Naive thymus-derived CD4-positive, alpha-beta T cell (primary cell): ENCODE results near the gene LMO2. TPM values are rescaled to one million over a fixed set of nuclear protein-coding genes. Genes with fewer than 3 reads are reported as not detected.

Source experiments
- ATAC-seq: fragments of 150-1000 bp; cut with Tn5 transposase; 2 replicates; pipeline ENCODE4 v1.10.0; 2021; ENCODE audit warnings: mild to moderate bottlenecking, moderate library complexity
- CTCF ChIA-PET: fragments of 350-600 bp; sonication (Branson Sonifier 250); formaldehyde crosslinking; loops from one replicate; lab custom pipeline; 2021; ENCODE audit warnings: antibody characterized with exemption; lab: Charles Lee
- POLR2A ChIA-PET: fragments of 350-600 bp; sonication (Branson Sonifier 250); formaldehyde crosslinking; loops from one replicate; lab custom pipeline; 2021; ENCODE audit warnings: antibody characterized with exemption, inconsistent platforms; lab: Charles Lee
- DNase-seq, 9 donors: peaks; one replicate each; pipeline versions ENCODE4 v3.0.0 to v3.0.0-alpha.2; 2020 to 2022; ENCODE audit warnings: mixed read lengths in 1 of 9
- H3K27ac ChIP-seq: one replicate; pipeline ENCODE4 v1.7.0; 2013; ENCODE audit warnings: mild to moderate bottlenecking, low read depth, low read length, moderate library complexity
- H3K27me3 ChIP-seq, 2 donors: one replicate each; pipeline ENCODE4 v1.7.0; 2013; ENCODE audit warnings: low read length in 2 of 2, mild to moderate bottlenecking in 2 of 2, moderate library complexity in 2 of 2; ENCODE audit not compliant: control insufficient read depth in 2 of 2, insufficient read depth in 2 of 2
- H3K36me3 ChIP-seq, 3 experiments: 1 replicate in 2 of 3; 2 replicates in 1 of 3; pipeline ENCODE4 v1.7.0; 2013; ENCODE audit warnings: low read length in 3 of 3, mild to moderate bottlenecking in 3 of 3, moderate library complexity in 1 of 3; ENCODE audit not compliant: insufficient read depth in 3 of 3, control insufficient read depth in 2 of 3
- H3K4me1 ChIP-seq, 2 donors: one replicate each; pipeline ENCODE4 v1.7.0; 2013; ENCODE audit warnings: low read length in 2 of 2, mild to moderate bottlenecking in 2 of 2, moderate library complexity in 1 of 2; ENCODE audit not compliant: control insufficient read depth in 2 of 2, insufficient read depth in 2 of 2
- H3K4me3 ChIP-seq: 2 replicates; pipeline ENCODE4 v1.7.0; 2013; ENCODE audit warnings: mild to moderate bottlenecking, low read length
- H3K9me3 ChIP-seq, 3 experiments: 1 replicate in 2 of 3; 2 replicates in 1 of 3; pipeline ENCODE4 v1.7.0; 2013; ENCODE audit warnings: low read length in 3 of 3; ENCODE audit not compliant: control insufficient read depth in 2 of 3
- H3K27ac Mint-ChIP-seq, 9 donors: one replicate each; pipeline ENCODE4 v1.8.0; 2020 to 2022; ENCODE audit warnings: mixed read lengths in 9 of 9, mild to moderate bottlenecking in 8 of 9, moderate library complexity in 5 of 9, inconsistent platforms in 2 of 9
- H3K27me3 Mint-ChIP-seq, 5 donors: one replicate each; pipeline ENCODE4 v1.8.0; 2021 to 2022; ENCODE audit warnings: mixed read lengths in 5 of 5, mild to moderate bottlenecking in 1 of 5
- H3K36me3 Mint-ChIP-seq, 5 donors: one replicate each; pipeline ENCODE4 v1.8.0; 2020 to 2022; ENCODE audit warnings: mixed read lengths in 5 of 5, mild to moderate bottlenecking in 3 of 5, inconsistent platforms in 1 of 5
- H3K4me1 Mint-ChIP-seq, 7 donors: one replicate each; pipeline ENCODE4 v1.8.0; 2020 to 2022; ENCODE audit warnings: mixed read lengths in 7 of 7, mild to moderate bottlenecking in 3 of 7, inconsistent platforms in 1 of 7
- H3K4me3 Mint-ChIP-seq, 10 donors: one replicate each; pipeline ENCODE4 v1.8.0; 2020 to 2022; ENCODE audit warnings: mild to moderate bottlenecking in 10 of 10, mixed read lengths in 10 of 10, moderate library complexity in 6 of 10, inconsistent platforms in 2 of 10
- H3K9me3 Mint-ChIP-seq, 11 donors: one replicate each; pipeline ENCODE4 v1.8.0; 2020 to 2022; ENCODE audit warnings: mixed read lengths in 11 of 11, mild to moderate bottlenecking in 4 of 11, inconsistent platforms in 1 of 11, moderate library complexity in 1 of 11
- intact Hi-C, 2 donors: fragments of 100-400 bp; cut with micrococcal nuclease; formaldehyde crosslinking; loops; one replicate each; pipeline ENCODE4 v1.15.1; 2023
- polyA plus RNA-seq, 2 donors: library from polyadenylated mRNA; unstranded; fragments of 300-500 nt; fragmentation: Illumina TruSeq; gene quantifications; one replicate each; pipeline ENCODE4 v1.2.3, GENCODE V29; 2021
- total RNA-seq, 6 experiments: library from RNA in 5 of 6; stranded (reverse) in 5 of 6; gene quantifications; 1 replicate in 5 of 6; 2 replicates in 1 of 6; pipeline ENCODE4 v1.2.3 and lab custom pipeline; 2021 to 2026

LMO2 gene
- total and polyA plus RNA-seq, 7 experiments from 2014 or later = 0.26 to 40.4 (median 0.95) TPM; not detected in 2

DNA sequence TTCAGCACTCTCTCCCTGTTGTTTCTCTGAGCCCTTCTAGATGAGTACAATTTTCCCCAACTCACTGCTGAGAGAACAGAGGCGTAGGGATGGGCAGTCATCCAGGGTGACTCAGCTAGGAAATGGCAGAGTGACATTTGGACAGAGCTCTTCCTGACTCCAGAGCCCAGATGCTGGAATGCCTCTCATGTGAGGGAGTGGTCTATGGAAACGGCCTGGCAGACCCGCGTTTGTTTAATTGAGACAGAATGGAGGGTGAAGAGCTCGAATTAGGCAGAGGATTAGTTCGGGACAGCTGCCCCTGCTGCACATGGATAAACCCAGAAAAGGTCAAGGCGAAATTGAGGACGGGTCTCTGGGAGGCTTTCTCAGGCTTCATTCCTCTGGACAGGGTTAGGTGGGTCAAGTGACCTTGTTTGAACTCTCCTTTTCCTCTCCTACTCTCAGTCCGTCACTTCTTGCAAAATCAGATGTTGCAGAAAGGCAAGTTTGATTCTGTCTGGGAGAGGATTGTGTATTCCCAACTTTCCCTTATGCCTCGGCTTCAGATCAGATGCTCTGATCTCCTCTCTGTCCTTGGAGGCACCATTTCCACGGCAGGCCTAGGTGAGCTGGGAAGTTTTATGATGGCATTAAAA is 7.6 kb upstream of the LMO2 start:
- CTCF ChIA-PET = interaction anchor here (0.7 kb wide), 1 partner anchor 733 kb away, joined by 5 read pairs; no protein-coding TSS in a partner anchor
- Mint-ChIP-seq H3K4me1 (peaks cover 6 to 19% (median 14%) of the 10 kb centered on the region in 7 donors), H3K4me3 (no peak overlapping the region), H3K9me3 (peaks cover 0 to 2% (median 0%) of the 10 kb centered on the region in 11 donors), H3K36me3 (peaks cover 0 to 6% (median 0%) of the 10 kb centered on the region in 5 donors), H3K27ac (no peak overlapping the region), H3K27me3 (peaks cover 24 to 64% (median 51%) of the 10 kb centered on the region in 5 donors)
- POLR2A ChIA-PET = no interaction called here
- no peaks in the 10 kb centered on the region for H3K36me3 ChIP-seq
- H3K9me3 ChIP-seq = no peaks in the 10 kb centered on the region
- ATAC-seq (no peak), DNase-seq (no peak)
- intact Hi-C loops = no loop called here
- no peak overlapping the region for H3K4me3 ChIP-seq
- H3K27ac ChIP-seq = no peak overlapping the region
- peaks cover 0 to 4% of the 10 kb centered on the region in 2 donors for H3K27me3 ChIP-seq
- H3K4me1 ChIP-seq = peaks cover 2 to 5% of the 10 kb centered on the region in 2 donors

DNA sequence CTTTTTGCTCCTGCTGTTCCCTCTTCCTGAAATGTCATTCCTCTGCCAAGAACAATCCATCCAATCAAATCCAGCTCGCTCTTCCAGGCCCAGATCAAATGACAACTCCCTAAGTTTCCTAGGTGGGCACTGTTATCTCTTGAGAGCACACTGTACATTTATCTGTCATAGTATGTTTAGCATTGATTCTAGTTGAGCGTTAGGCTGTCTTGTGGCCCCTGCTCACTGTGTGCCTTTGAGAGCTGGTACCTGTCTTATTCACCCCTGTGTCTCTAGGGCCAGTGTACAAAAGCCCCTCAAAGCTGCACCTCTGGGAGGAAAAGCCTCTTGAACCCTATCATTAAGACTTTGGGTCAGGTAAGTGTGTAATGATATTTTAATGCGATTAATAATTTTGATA is 7.1 kb upstream of the LMO2 start:
- Histone ChIP-seq H3K36me3 (no peaks in the 10 kb centered on the region), H3K4me3 (no peak overlapping the region), H3K4me1 (peaks cover 8 to 10% of the 10 kb centered on the region in 2 donors), H3K9me3 (no peaks in the 10 kb centered on the region), H3K27me3 (peaks cover 0 to 4% of the 10 kb centered on the region in 2 donors), H3K27ac (no peak overlapping the region)
- no peak overlapping the region for H3K4me3 Mint-ChIP-seq
- ATAC-seq = no peak
- ChIA-PET POLR2A (no interaction called here), CTCF (no interaction called here)
- peaks cover 0 to 6% (median 0%) of the 10 kb centered on the region in 5 donors for H3K36me3 Mint-ChIP-seq
- no peak overlapping the region for H3K27ac Mint-ChIP-seq
- peaks cover 11 to 25% (median 20%) of the 10 kb centered on the region in 7 donors for H3K4me1 Mint-ChIP-seq
- H3K9me3 Mint-ChIP-seq = peaks cover 0 to 2% (median 0%) of the 10 kb centered on the region in 11 donors
- intact Hi-C loops = no loop called here
- DNase-seq = no peak
- H3K27me3 Mint-ChIP-seq = peaks cover 18 to 58% (median 50%) of the 10 kb centered on the region in 5 donors

DNA sequence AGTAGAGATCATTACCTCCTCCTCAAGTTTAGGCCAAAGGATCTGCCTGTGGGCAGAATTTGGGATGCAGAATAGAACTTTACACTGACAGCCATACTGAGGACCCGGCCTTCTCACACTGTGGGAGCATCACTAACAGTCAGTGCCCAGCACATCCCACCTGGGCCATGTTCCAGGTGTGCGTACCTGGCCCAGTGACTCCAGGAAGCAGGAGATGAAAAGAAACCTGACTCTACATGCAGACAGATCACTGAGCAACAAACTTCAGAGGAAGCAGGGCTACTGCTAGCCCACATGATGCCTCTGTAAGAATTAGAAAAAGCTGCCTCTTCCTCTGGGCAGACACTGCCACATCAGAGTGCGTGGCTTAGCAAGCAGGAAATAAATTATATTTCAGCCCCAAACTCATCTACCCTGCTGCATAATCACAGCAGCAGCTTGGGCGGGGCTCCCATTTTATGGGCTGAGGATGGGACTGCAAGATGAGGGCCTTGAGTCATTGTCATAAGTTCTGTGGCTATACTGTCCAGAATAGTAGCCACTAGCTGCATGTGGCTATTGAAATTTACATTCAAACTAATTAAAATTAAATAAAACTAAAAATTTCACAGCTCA is 6.0 kb upstream of the LMO2 start:
- H3K4me1 ChIP-seq = peaks cover 16 to 17% of the 10 kb centered on the region in 2 donors

DNA sequence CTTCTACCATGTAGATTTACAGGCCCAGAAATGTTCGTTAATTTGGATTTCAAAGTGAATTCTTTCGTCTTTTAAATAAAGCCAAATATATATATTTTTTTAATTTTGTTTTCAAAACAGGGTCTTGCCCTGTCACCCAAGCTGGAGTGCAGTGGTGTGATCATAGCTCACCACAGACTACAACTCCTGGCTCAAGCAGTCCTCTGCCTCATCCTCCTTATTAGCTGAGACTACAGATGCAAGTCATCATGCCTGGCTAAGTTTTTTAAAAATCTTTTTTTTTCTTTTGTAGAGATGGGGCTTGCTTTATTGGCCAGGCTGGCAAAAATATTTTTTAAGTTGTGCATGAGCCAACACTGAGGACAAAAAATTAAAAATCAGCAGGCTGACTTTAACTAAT is 5.0 kb upstream of the LMO2 start:
- Mint-ChIP-seq H3K4me1 (peaks cover 24 to 41% (median 36%) of the 10 kb centered on the region in 7 donors), H3K27me3 (peaks cover 17 to 65% (median 50%) of the 10 kb centered on the region in 5 donors), H3K4me3 (no peak overlapping the region), H3K9me3 (peaks cover 0 to 3% (median 0%) of the 10 kb centered on the region in 11 donors), H3K36me3 (peaks cover 0 to 3% (median 0%) of the 10 kb centered on the region in 5 donors), H3K27ac (no peak overlapping the region)
- DNase-seq = no peak
- Histone ChIP-seq H3K4me3 (no peak overlapping the region), H3K4me1 (peaks cover 18 to 20% of the 10 kb centered on the region in 2 donors), H3K27ac (no peak overlapping the region), H3K9me3 (no peaks in the 10 kb centered on the region), H3K27me3 (no peaks in the 10 kb centered on the region), H3K36me3 (no peaks in the 10 kb centered on the region)
- ATAC-seq = no peak
- ChIA-PET POLR2A (no interaction called here), CTCF (no interaction called here)
- intact Hi-C loops = no loop called here

More for the DNA sequence above, 6.0 kb upstream of the LMO2 start:
- ATAC-seq (peak; percentile 17), DNase-seq (no peak)
- no peak overlapping the region for H3K27ac ChIP-seq
- no peak overlapping the region for H3K4me3 ChIP-seq
- Mint-ChIP-seq H3K9me3 (peaks cover 0 to 3% (median 0%) of the 10 kb centered on the region in 11 donors), H3K27me3 (peaks cover 18 to 57% (median 51%) of the 10 kb centered on the region in 5 donors), H3K27ac (no peak overlapping the region), H3K4me3 (peak overlapping the region in 1 of 10 donors; percentile 19), H3K36me3 (peaks cover 0 to 3% (median 0%) of the 10 kb centered on the region in 5 donors), H3K4me1 (peaks cover 22 to 36% (median 30%) of the 10 kb centered on the region in 7 donors)
- peaks cover 0 to 4% of the 10 kb centered on the region in 2 donors for H3K27me3 ChIP-seq
- H3K9me3 ChIP-seq = no peaks in the 10 kb centered on the region
- intact Hi-C loops = no loop called here
- no peaks in the 10 kb centered on the region for H3K36me3 ChIP-seq
- CTCF ChIA-PET = no interaction called here
- POLR2A ChIA-PET = no interaction called here

DNA sequence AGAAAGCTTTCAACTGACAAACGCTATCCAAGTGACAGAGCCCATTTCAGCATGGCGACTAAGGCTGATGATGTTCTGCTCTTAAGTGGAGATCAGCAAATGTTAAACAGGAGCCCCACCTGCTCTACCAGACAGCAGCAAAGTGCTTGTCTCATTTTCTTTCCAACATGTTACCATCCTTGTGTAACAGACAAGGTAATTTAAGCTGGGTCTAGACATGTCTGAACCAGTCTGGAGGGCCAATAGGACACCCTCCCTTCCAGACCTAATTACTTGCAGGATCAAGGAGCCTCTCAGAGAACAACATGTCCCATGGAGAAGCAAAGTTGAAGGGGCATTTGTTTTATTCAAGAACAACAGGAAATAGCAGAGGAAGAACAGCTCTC is 3.9 kb upstream of the LMO2 start:
- no peak overlapping the region for H3K4me3 ChIP-seq
- Mint-ChIP-seq H3K4me3 (peak overlapping the region in 1 of 10 donors; percentile 93), H3K27me3 (peaks cover 18 to 75% (median 53%) of the 10 kb centered on the region in 5 donors), H3K36me3 (no peaks in the 10 kb centered on the region), H3K9me3 (peaks cover 0 to 3% (median 0%) of the 10 kb centered on the region in 11 donors), H3K4me1 (peaks cover 24 to 48% (median 36%) of the 10 kb centered on the region in 7 donors), H3K27ac (no peak overlapping the region)
- H3K4me1 ChIP-seq = peaks cover 18 to 20% of the 10 kb centered on the region in 2 donors
- ATAC-seq = no peak
- H3K9me3 ChIP-seq = no peaks in the 10 kb centered on the region
- intact Hi-C loops = no loop called here
- ChIA-PET POLR2A (no interaction called here), CTCF (no interaction called here)
- no peak for DNase-seq
- H3K27me3 ChIP-seq = no peaks in the 10 kb centered on the region
- no peak overlapping the region for H3K27ac ChIP-seq
- no peaks in the 10 kb centered on the region for H3K36me3 ChIP-seq

DNA sequence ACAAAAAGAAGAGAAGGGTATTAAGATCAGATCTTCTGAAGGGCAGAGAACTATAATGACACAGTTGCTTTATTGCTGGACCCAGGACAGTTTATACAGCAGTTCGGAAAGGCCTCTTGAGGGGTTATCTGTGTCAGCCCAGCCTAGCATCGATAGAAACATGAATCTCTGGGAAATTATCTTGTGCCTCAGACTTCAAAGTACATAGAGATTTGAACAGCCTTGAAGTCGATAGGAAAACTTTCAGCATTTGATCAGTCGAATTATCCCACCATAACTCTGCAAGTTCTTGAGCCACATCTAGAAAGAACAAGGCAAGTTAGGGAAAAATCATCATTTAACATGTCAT is 2.5 kb upstream of the LMO2 start:
- peak overlapping the region; percentile 54 for H3K4me3 ChIP-seq
- Mint-ChIP-seq H3K4me3 (peak overlapping the region; percentile 35 to 93 (median 86)), H3K27me3 (peaks cover 20 to 74% (median 48%) of the 10 kb centered on the region in 5 donors), H3K27ac (peak overlapping the region in 7 of 9 donors; percentile 12 to 90 (median 75)), H3K4me1 (peaks cover 24 to 48% (median 36%) of the 10 kb centered on the region in 7 donors), H3K36me3 (no peaks in the 10 kb centered on the region), H3K9me3 (peaks cover 0 to 4% (median 0%) of the 10 kb centered on the region in 11 donors)
- H3K36me3 ChIP-seq = no peaks in the 10 kb centered on the region
- H3K27ac ChIP-seq = no peak overlapping the region
- intact Hi-C loops = loop anchor here in 1 of 2 donors (5.0 kb wide), 2 partner anchors 73 to 758 kb away; no protein-coding TSS in a partner anchor
- H3K9me3 ChIP-seq = no peaks in the 10 kb centered on the region
- ATAC-seq (no peak), DNase-seq (no peak)
- H3K4me1 ChIP-seq = peaks cover 18 to 20% of the 10 kb centered on the region in 2 donors
- H3K27me3 ChIP-seq = no peaks in the 10 kb centered on the region
- ChIA-PET POLR2A (interaction anchor here (0.6 to 0.8 kb wide), 3 partner anchors 10 to 463 kb away, joined by 3 to 5 read pairs (median 3); no protein-coding TSS in a partner anchor), CTCF (no interaction called here)
